ENCODE results near the gene CDH5. TPM values are rescaled to one million over a fixed set of nuclear protein-coding genes. Genes with fewer than 3 reads are reported as not detected.

CDH5 gene
- total RNA-seq, 2 experiments from 2014 or later, result not detected

DNA sequence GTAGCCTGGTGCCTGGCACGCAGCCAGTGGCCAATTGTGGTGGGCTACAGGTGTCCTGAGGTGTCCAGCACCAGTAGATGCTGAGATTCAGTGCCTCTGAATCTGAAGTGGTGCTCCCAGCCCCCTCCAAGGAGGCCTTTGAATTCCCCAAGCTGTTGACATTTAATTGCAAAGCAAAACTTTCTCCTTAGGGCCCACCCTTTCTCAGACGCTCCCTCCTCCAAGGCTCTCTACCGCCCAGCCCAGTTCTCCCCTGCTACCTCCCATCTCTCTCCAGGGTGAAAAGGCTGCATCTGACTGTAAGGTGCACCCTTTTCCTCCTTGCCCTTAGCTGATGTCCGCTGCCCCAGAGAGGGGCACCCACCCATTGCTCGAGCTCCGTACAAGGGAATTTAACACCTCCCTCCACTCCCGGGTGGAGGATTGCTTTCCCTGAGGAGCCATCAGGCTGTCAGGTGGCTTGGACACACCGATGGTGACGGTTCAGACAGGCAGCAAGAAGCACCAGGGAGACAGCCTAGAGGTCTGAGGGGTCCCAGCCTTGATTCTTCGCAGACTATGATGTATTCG is 62.3 kb downstream of the CDH5 start:
- POLR2A ChIA-PET, result no interaction called here
- no TSS peak for BruUV-seq (replicated peaks)
- intact Hi-C loops (cut with micrococcal nuclease; ENCODE audit: unreplicated experiment), result no loop called here

DNA sequence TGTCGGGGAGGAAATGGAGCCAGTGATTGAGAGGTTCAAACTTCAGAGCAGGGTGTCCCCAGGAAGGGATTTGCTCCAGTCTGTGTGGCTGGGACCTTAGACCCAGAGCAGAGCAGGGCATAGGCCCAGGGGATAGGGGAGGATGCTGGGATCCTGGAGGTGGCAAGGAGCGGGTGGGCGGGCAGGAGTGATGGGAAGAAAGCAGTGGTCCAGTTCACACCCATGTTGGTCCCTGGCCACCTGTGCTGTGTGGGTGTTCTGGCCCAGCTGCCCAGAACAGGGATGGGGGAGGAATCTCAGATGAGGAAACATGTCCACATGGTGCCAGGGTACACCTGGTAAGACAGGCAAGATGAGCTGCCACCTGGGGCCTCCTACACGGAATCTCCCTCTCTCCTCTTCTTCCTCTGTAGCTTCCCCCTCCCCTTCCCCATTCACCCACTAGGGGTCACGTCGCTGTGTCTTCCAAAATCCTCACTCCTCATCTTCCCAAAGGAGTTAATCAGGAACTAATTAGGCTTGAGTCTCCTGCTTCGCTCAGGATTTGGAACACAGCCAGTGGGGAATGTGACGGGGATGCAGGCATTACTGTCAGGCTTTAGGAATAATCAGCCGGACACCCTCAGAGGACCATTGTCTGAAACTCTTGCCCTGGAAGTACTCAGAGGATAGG is 62.9 kb downstream of the CDH5 start:
- ChIA-PET CTCF (ENCODE audit: unreplicated experiment) (no interaction called here), POLR2A (no interaction called here)
- no peak overlapping the region for H2AFZ ChIP-seq (ENCODE audit: low read length)
- H3K4me1 ChIP-seq (ENCODE audit: insufficient read depth, low read length, poor library complexity, severe bottlenecking), result no peaks in the 10 kb centered on the region
- intact Hi-C loops (cut with micrococcal nuclease; ENCODE audit: unreplicated experiment), result no loop called here
- H4K20me1 ChIP-seq (ENCODE audit: insufficient read depth, low read length), result no peaks in the 10 kb centered on the region
- BruUV-seq (replicated peaks), result no TSS peak
- TF ChIP-seq EZH2phosphoT487 (IDR thresholded peaks at IDR 0.05; ENCODE audit: borderline replicate concordance, low read depth, low read length), result no peak
- TF ChIP-seq, protein P1, sequence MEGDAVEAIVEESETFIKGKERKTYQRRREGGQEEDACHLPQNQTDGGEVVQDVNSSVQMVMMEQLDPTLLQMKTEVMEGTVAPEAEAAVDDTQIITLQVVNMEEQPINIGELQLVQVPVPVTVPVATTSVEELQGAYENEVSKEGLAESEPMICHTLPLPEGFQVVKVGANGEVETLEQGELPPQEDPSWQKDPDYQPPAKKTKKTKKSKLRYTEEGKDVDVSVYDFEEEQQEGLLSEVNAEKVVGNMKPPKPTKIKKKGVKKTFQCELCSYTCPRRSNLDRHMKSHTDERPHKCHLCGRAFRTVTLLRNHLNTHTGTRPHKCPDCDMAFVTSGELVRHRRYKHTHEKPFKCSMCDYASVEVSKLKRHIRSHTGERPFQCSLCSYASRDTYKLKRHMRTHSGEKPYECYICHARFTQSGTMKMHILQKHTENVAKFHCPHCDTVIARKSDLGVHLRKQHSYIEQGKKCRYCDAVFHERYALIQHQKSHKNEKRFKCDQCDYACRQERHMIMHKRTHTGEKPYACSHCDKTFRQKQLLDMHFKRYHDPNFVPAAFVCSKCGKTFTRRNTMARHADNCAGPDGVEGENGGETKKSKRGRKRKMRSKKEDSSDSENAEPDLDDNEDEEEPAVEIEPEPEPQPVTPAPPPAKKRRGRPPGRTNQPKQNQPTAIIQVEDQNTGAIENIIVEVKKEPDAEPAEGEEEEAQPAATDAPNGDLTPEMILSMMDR (conservative IDR thresholded peaks at IDR 0.05; ENCODE audit: low read length), result no peak
- DNase-seq (ENCODE audit: low spot score), result no peak
- no peaks in the 10 kb centered on the region for H3K9me3 ChIP-seq (ENCODE audit: low read length)
- no peak overlapping the region for H3K4me2 ChIP-seq (ENCODE audit: low read length)
- H3K27ac ChIP-seq (ENCODE audit: low read depth, low read length, poor library complexity, severe bottlenecking), result no peak overlapping the region
- no peaks in the 10 kb centered on the region for H3K9me2 ChIP-seq (ENCODE audit: insufficient read depth, low read length)
- no peak overlapping the region for H3K4me3 ChIP-seq (ENCODE audit: low read depth, low read length, poor library complexity, severe bottlenecking)
- H3K79me2 ChIP-seq (ENCODE audit: insufficient read depth, low read depth, low read length), result no peaks in the 10 kb centered on the region
- no peaks in the 10 kb centered on the region for H3K36me3 ChIP-seq (ENCODE audit: insufficient read depth, low read length)

More for the DNA sequence above, 62.3 kb downstream of the CDH5 start:
- DNase-seq (ENCODE audit: low spot score), result no peak
- TF ChIP-seq EZH2phosphoT487 (IDR thresholded peaks at IDR 0.05; ENCODE audit: borderline replicate concordance, low read depth, low read length), result no peak
- TF ChIP-seq, protein P1 (conservative IDR thresholded peaks at IDR 0.05; ENCODE audit: low read length), result no peak
- H4K20me1 ChIP-seq (ENCODE audit: insufficient read depth, low read length), result no peaks in the 10 kb centered on the region
- no peaks in the 10 kb centered on the region for H3K4me1 ChIP-seq (ENCODE audit: insufficient read depth, low read length, poor library complexity, severe bottlenecking)
- CTCF ChIA-PET (ENCODE audit: unreplicated experiment), result no interaction called here
- no peaks in the 10 kb centered on the region for H3K9me3 ChIP-seq (ENCODE audit: low read length)
- no peaks in the 10 kb centered on the region for H3K9me2 ChIP-seq (ENCODE audit: insufficient read depth, low read length)
- no peak overlapping the region for H3K27ac ChIP-seq (ENCODE audit: low read depth, low read length, poor library complexity, severe bottlenecking)
- no peaks in the 10 kb centered on the region for H3K79me2 ChIP-seq (ENCODE audit: insufficient read depth, low read depth, low read length)
- no peak overlapping the region for H2AFZ ChIP-seq (ENCODE audit: low read length)
- H3K4me3 ChIP-seq (ENCODE audit: low read depth, low read length, poor library complexity, severe bottlenecking), result no peak overlapping the region
- H3K4me2 ChIP-seq (ENCODE audit: low read length), result no peak overlapping the region
- no peaks in the 10 kb centered on the region for H3K36me3 ChIP-seq (ENCODE audit: insufficient read depth, low read length)

GRCh38 chr16:66430214-66430613 is 63.7 kb downstream of the CDH5 start:
- no peaks in the 10 kb centered on the region for H3K9me3 ChIP-seq (ENCODE audit: low read length)
- no peak for TF ChIP-seq EZH2phosphoT487 (IDR thresholded peaks at IDR 0.05; ENCODE audit: borderline replicate concordance, low read depth, low read length)
- TF ChIP-seq, protein P1 (conservative IDR thresholded peaks at IDR 0.05; ENCODE audit: low read length), result no peak
- no peaks in the 10 kb centered on the region for H3K79me2 ChIP-seq (ENCODE audit: insufficient read depth, low read depth, low read length)
- no peaks in the 10 kb centered on the region for H3K4me1 ChIP-seq (ENCODE audit: insufficient read depth, low read length, poor library complexity, severe bottlenecking)
- DNase-seq (ENCODE audit: low spot score), result no peak
- H4K20me1 ChIP-seq (ENCODE audit: insufficient read depth, low read length), result no peaks in the 10 kb centered on the region
- H2AFZ ChIP-seq (ENCODE audit: low read length), result no peak overlapping the region
- H3K36me3 ChIP-seq (ENCODE audit: insufficient read depth, low read length), result no peaks in the 10 kb centered on the region
- H3K9me2 ChIP-seq (ENCODE audit: insufficient read depth, low read length), result no peaks in the 10 kb centered on the region
- no TSS peak for BruUV-seq (replicated peaks)
- H3K4me2 ChIP-seq (ENCODE audit: low read length), result no peak overlapping the region
- intact Hi-C loops (cut with micrococcal nuclease; ENCODE audit: unreplicated experiment), result no loop called here
- H3K27ac ChIP-seq (ENCODE audit: low read depth, low read length, poor library complexity, severe bottlenecking), result no peak overlapping the region
- ChIA-PET CTCF (ENCODE audit: unreplicated experiment) (no interaction called here), POLR2A (no interaction called here)
- H3K4me3 ChIP-seq (ENCODE audit: low read depth, low read length, poor library complexity, severe bottlenecking), result no peak overlapping the region
